MM.1S (cell line): ENCODE measurements around the gene HDAC9.

ENCODE experiments used
- CTCF ChIP-seq: fragments of 300-600 bp; sonication (generic); IDR thresholded peaks from 2 replicates; pipeline ENCODE4 v1.5.1; 2016; ENCODE audit warnings: antibody characterized with exemption, low read length, mixed read lengths
- EZH2phosphoT487 ChIP-seq: fragments of 300-600 bp; sonication (generic); IDR thresholded peaks from 2 replicates; pipeline ENCODE4 v1.6.1; 2018; ENCODE audit warnings: antibody characterized with exemption, low read length

DNA sequence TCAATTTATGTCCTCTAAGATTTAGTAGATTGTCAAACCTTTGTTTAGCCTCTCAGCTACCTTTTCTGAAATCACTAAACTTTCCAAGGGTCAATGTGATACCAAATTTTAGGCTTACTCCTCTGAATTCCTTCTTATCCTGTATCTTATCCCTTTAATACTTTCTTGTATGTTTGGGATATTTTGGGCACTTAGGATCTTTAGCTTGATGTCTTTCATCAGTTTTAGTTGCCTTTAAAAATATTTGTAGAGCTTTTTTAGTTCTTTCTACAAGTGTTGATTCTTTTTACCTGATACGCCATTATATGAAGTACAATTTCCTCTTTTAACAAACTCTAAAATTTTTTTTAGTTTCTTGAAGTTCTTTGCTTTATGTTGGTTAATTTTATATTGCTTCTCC is 30.7 kb upstream of the HDAC9 start:
- no peak for TF ChIP-seq CTCF
- no peak for TF ChIP-seq EZH2phosphoT487
